HG02885 (cell line): ENCODE data around the gene CFAP91.
A peak's percentile ranks its signal among the peaks of the same experiment; 100 is the strongest.

Source experiments
- ATAC-seq: cut with Tn5 transposase; IDR thresholded peaks from one replicate; pipeline ENCODE4 v1.9.1; 2021; ENCODE audit warnings: mild to moderate bottlenecking; ENCODE audit not compliant: unreplicated experiment, poor library complexity

The CFAP91 gene

DNA sequence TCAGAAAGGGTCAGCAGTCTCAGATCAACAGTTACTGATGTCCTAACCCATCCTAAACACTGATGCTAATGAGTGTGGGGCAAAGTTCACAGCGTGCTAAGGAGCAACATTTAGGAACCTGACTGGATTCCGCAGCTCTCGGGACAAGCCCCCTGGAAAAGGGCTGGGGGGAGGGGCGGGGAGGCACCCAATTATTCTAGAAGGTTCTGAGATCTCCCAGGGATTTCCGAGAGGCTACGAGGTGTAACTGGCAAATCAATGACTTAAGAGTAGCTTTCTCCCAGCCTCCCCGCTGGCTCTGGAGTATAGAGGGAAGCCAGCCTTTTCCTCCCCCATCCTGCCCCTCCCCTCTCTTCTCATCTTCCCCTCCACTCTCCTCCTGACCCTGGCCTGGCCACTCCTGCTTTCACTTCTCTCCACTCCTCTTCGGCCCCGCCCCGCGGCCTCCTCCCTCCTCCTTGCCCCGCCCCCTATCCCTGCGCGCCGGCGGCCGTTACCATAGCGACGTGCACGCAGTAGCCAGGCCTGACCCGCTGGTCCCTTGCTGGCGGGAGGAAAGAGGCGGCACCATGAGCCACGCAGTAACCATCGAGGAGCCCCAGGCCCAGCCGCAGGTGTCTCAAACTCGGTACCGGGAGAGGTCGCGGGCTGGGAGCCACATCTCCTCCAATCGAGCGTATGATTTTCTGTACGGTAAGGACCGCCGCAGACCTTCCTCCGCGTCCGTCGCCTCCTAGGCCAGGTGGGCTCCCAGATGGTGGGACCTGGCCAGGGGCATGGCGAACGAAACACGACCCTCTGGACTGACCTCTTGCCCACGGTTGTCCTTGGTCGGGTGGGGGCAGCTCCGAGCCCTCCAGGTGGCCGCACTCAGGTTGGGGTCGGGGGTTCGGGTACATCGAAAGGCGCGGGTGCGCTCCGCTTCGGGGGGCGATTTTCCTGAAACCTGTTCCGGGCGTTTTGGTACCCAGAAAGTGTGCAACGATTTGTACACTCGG lies at the start of gene CFAP91:
Gene CFAP91, plus strand, starts transcription at position 493 of the 998 bp plus-strand sequence. Its CDS starts 77 bp downstream, at position 570.
- peak; percentile 93 for ATAC-seq

DNA sequence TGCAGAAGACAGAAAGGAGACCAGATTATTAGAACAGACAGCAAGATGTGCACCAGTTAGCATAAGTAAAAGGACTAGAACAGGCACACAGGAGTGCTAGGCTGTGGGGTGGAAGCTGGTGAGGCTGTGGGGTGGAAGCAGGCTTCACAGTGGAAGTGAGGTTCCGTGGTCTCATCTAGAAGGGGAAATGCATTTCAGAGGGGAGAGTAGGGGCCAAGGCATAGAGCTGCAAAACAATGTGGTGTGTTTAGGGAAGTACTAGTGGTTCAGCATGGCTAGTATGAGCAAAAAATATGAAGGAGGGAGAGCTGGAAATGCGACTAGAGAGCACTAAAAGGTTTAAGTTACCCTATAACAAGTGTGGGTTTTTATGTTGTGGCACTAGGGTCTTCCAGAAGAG lies 48.9 kb upstream of the CFAP91 start:
- ATAC-seq, result no peak

DNA sequence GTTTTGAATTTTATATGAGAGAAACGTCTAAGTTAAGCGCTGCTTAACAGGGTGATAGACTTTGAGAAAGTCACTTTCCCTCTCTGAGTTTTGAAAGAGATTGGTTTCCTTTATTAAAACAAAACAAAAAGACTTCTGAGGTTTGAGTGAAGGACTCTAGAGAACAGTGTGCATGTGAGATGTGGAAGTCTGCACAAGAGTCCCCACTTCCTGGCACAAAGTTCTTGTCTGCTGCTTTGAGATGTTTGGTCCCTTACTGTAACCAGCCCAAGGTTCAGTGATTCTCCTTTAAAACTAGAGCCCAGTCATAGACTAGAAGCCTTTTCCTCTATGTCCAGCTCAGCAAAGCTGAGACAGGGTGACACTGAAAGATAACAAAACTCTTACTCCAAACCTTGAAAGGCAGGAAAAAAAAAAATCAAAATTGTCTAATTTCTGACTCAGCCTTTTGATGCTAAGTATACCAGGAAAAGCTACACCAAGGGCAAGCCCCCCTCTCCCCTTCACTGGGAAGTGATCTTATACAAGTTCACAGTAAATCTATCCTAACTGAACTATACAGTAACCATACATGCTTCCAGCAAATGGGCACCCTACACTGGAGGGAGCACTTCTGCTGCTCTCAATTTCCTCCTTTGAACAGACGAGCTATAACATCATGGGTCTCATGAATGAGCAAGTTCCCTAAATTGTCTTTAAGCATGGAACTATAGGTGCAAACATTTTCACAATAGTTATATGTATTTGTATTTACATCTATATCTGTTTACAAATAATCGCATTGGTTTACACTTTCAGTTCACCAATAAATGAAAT lies 44.7 kb upstream of the CFAP91 start:
- peak; percentile 65 for ATAC-seq

DNA sequence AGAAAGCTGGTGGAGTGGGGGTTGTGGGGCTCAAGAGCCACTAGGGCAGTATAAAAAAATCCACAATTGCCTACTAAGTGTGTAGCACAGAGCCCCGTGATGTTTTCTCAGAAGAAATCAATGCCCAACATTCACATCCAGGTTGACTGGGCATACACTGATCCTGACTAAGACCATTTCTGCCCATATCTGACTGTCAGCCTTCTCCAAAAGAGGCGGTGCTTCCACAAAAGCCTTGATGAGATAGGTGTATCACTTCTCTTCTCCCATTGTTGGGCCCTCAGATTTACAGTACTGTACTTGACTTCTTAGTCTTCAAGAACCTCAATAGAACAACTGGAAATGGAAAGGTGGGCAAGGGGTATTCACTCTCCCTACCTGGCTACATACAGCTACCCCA lies 43.8 kb upstream of the CFAP91 start:
- ATAC-seq, result no peak

DNA sequence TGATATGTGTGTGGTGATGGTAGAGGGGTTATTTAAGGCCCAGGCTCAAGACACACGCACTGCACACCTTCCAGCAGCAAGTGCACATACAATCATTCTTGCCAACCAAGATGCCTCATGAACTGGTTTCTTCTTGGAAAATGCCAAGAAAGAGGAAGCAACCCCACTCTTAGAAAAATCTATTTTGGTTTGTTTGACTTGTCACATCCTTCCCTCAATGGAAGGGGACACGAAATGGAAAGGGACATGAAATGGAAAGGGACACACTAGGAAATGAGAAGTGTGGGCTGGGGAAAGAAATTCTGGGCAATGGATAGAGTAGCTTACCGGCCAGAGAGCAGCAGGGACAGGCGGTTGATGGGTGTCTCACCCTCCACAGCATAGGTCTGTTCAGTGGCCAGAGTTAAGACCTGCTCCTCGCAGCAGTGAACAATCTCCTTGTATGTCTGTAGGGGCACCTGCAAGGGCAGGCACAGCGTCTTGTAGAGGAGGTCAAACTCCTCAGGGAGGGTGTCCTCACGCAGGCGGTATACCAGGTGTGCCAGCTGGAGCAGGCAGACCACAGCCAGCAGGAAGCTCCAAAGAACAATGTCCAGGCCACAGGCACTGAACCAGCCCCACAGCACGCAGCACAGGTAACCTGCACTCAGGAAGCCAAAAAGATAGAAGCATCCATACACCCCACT lies 43.1 kb upstream of the CFAP91 start:
- no peak for ATAC-seq

DNA sequence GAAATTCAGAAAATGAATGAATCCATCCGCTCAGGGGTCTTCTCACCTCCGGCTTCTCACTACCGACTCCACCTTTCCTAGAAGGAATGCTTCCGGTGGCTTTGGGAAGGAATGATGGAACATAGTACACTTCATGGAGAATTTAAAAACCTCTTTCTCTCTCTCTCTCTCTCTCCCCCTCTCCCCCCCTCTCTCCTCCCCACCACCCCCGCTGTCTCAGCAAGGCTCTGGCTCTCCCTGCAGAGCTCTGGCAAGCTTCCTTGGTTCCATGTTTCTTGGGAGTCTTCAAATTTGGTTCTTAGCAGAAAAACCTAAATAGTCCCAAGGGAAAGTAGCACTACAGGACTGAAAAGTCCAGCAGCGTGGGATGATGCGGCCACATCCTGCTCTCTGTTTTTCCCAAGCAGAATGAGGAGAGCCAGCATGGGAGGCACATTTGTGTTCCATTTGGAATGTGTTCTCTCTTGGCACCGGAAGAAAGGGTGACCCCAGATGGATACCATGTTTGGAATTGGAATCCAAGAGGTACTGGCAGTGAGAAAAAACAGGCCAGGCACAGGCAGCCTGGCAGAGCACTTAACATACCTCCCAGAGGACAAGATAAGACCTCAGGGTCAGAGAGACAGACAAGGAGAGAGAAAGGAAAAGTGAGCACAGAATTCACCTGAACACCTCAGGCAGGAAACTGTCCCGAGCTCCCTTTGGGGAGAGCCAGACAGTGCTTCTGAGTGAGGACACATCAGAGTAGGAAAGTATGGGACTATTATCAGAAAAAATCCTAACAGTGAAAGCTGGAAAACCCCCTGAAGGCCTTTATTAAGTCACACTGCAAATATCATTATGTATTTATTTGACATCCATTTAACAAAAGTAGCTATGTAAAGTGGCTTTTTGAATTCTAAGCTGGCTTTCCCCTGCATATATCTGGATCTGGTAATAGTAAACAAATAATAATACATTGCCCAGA lies 42.1 kb upstream of the CFAP91 start, which contains the start of gene POPDC2:
Gene POPDC2, minus strand, starts transcription at position 116 of the 967 bp plus-strand sequence. CDS start 166 bp downstream, outside the sequence.
- no peak for ATAC-seq

DNA sequence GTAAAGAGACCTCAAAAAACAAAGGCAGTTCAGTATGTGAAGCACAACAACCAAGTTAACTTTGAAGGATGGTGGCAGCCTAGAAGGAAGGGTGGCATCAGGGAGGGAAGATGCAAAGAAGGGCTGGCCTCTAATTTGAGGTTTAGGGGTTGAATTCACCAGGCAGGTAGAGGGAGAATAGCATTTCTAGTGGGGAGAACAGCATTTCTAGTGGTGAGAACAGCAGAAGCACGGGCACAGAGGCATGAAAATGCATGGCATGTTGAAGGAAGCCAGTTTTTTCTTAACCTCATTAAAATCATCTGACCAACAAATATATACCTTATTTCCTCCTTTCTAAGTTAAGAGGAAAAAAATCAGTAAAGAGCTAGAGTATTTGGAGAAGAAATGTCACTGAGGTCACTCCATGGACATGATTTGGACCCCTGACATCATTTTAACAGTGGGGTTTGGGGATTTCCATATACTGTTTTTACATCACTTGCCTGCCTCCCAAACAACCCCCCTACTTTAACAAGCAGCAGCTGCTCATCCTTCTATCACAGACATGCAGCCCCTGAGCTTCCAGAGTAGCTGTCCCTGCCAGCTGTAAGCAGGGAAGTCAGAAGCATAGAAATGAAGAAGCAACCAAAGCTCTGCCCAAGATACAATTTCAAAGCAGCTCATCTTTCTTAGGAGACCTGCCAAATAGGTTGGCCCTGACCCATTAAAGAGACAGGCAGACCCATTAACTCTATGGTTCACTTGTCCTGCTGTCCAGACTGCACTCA lies 40.0 kb upstream of the CFAP91 start:
- no peak for ATAC-seq

DNA sequence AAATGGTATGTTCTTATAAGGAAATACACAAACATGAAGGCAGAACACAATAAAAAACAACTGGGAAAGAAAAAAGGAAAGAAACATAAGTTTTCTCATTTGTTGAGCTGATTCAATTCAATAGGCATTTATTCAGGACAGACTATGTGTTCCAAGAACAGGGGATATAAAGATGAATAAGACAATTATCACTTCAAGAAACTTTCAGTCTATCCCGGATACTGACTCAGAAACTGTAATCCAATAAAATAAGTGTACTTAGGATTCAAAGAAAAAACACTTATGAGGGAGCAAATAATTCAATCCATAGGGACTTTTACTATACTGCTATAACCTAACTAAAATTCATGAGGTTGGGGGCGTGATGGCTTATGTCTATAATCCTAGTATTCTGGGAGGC lies 38.9 kb upstream of the CFAP91 start:
- ATAC-seq, result no peak

DNA sequence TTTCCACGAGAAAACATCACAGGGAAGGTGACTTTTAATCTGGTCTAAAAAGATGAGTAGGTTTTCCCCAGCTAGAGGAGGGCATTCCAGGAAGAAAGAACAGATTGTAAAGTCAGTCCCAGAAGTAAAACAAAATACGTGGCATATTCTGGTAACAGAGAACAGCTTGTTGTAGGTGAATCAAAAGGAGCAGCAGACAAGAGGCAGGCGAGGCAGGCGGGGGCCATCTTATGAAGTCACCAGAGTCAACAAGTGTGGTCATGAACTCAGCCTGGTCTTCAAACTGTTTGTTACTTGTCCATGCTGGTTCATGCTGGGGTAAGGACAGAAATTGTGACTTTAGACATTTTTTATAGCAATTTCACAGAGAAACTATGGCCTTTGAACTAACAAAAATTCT lies 38.5 kb upstream of the CFAP91 start:
- no peak for ATAC-seq

DNA sequence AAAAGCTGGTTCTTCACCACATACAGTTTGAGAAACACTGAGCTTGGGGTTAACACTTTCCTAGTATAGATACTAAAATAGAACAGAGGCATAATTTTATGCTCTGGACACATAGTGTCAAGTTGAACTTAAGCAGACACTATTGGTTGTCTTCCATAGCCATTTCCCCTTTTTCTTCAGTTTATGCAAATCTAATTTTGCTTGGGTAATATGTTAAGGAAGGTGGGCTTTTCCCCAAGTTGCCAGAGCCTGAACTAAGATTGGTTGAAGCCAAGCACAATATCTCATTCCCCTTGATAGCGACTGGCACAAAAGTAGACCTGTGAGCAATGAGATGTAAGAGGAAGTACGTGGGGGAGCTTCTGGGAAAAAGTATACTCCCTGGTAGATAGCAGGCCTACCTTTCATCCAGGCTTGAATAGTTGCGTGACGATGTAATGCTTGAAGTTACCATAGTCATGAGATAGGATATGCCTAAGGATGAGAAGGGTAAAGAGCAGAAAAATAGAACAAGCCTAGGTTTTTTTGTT lies 37.9 kb upstream of the CFAP91 start:
- peak; percentile 24 for ATAC-seq

DNA sequence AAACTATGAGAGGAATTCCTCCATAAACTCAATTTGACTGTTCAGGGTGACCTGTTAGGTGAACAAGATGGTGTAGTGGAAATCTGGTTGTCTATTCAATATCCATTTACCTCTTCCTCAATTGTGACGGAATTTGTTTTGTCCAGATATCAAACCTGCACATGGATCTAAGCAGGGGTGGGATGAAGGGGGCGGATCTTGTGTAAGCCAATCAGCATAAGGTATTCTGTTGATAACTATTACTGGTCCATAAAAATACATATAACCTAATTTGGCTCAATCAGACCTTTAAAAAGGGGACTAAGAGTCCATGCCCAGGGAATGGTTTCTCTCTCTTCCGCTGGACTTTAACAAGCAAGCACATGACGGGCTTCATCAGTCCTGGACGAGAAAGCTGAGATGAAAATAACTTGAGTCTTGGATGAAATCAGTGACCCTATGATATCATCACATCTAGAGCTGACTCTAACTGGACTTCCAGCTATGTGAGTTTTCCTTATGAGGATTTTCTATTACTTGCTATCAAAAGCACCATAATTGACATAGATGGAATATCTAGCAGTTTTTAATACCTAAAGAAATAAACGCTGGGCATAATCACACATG lies 36.8 kb upstream of the CFAP91 start:
- ATAC-seq, result no peak

DNA sequence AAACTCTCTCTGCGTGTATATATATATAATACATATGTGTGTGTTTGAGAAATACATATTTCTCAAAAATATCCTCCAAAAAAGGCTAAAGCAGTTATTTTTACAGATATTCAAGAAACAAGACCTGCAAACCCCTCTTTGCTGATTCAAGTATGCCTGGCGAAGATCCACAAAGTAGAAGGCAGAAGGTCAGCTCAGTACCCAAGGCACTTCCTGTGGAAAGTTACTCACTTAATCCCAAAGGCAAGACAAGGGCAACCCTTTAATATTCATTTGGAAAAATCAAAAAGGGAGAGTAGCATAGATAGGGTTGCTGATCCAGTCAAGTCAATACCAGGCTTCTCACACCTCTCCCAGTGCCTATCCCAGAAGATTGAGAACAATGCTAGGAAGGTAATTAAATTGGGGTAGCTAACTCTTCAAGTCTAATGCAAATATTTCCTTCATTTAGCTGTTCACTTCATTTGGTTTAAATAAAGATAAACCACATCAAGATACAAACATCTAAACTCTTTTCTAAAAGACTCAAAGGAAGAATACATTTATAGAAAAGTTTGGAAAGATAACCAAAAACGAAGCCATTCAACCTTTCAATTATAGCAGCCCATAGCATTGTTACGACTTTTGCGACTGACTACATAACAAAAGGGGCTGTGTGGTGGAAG lies 32.8 kb upstream of the CFAP91 start:
- no peak for ATAC-seq

DNA sequence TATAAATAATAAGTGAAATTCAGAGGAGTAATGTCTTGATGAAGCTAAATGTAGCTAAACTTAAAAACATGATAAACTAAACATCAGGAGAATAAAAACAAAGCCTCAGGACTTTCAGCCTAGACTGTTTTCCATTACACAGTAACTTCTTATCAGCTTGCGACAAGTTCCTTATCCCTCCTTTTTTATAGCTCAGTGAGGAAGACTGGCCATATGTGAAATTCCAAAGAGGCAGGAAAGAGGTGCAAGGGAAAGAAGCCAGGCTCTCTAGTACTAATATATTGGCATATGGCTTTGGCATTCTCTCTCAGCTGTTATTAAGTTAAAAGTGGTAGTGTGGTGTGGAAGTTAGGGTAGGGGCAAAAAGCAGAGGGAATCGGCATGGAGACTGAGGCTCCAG lies 30.0 kb upstream of the CFAP91 start:
- ATAC-seq, result no peak

DNA sequence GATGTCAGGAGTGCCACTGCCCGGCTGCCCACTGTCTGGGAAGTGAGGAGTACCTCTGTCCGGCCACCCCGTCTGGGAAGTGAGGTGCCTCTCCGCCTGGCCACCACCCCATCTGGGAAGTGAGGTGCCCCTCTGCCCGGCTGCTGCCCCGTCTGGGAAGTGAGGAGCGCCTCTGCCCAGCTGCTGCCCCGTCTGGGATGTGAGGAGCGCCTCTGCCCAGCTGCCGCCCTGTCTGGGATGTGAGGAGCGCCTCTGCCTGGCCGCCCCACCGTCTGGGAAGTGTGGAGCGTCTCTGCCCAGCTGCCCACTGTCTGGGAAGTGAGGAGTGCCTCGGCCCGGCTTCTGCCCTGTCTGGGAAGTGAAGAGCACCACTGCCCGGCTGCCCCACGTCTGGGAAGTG lies 28.9 kb upstream of the CFAP91 start:
- no peak for ATAC-seq

DNA sequence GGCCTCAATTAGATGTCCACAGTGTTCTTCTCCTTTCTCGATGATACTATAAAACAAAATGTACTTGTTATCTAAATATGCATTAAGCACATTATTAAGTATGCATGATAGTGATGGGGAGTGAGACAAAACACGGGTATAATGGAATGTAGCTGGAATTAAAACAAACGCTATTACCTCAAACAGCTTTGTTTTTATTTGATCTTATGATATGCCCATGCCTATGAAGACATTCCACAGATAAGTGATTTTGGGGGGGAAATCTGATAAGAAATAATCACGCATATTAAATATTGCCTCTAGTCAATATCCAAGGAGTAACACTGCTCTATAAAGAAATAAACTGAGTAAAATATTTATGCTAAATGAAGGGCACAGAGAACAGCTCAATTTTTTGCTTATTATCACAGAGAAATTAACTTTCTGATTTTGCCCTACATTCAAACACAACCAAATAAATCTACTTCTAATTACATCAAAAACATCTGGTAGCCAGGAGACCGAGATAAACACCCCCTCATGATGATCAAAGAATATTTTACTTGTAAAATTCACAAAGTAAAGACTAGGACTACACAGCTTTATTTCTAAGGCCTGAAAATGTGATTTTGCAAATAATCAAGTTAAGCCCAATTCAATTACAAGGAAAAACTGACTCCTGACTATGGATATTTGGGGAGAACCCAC lies 27.5 kb upstream of the CFAP91 start:
- ATAC-seq, result no peak

DNA sequence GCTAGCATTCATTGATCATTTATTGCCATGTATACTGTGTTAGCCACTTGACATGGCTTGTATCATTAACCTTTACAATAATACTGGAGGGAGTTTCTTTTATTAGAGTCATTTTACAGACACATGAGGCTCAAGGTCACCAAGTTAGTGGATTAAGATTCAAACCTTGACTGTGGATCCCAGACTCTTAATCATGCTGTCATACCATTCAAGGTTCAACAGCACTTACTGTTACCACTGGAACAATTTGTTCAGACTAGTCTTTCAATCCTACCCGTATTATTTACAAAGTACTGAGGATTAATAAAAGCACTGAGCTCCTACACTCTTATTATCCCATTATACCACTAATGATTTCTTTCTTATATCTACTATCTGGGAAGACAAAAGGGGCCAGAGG lies 26.8 kb upstream of the CFAP91 start:
- ATAC-seq, result no peak
